ENCODE data around the gene ERC2. TPM values are rescaled to one million over a fixed set of nuclear protein-coding genes. Genes with fewer than 3 reads are reported as not detected.
"Not testable (repeated sequence)": the region's sequence is repeated elsewhere in the genome, so short reads cannot be mapped to it uniquely, and the experiment has no call there.

Gene ERC2
- total RNA-seq, 1 experiment from 2014 or later, result 0.90 TPM

GRCh38 chr3:56019490-56020146 is 448.6 kb downstream of the ERC2 start:
- POLR2A ChIA-PET (ENCODE audit: low non-redundant PET), result no interaction called here
- H3K27ac ChIP-seq (ENCODE audit: low read depth, low read length, poor library complexity, severe bottlenecking), result no peak overlapping the region
- H3K27me3 ChIP-seq (replicated peaks; ENCODE audit: insufficient read depth, low read depth, low read length, poor library complexity), result no peaks in the 10 kb centered on the region

GRCh38 chr3:56015374-56015773 is 452.9 kb downstream of the ERC2 start:
- H3K36me3 ChIP-seq (ENCODE audit: insufficient read depth, low read length, poor library complexity, severe bottlenecking); H3K27me3 ChIP-seq (replicated peaks; ENCODE audit: insufficient read depth, low read depth, low read length, poor library complexity); H3K4me3 ChIP-seq (ENCODE audit: low read depth, low read length, poor library complexity, severe bottlenecking); CTCF ChIA-PET; H3K4me1 ChIP-seq (ENCODE audit: insufficient read depth, low read length, poor library complexity, severe bottlenecking); H3K27ac ChIP-seq (ENCODE audit: low read depth, low read length, poor library complexity, severe bottlenecking); BruUV-seq (replicated peaks); POLR2A ChIA-PET (ENCODE audit: low non-redundant PET); DNase-seq (ENCODE audit: low spot score); H3K9me3 ChIP-seq (ENCODE audit: low read depth, low read length, poor library complexity, severe bottlenecking); intact Hi-C loops (cut with micrococcal nuclease; ENCODE audit: unreplicated experiment): not testable (repeated sequence)

More at GRCh38 chr3:56019490-56020146, 448.6 kb downstream of the ERC2 start:
- H3K9me3 ChIP-seq (ENCODE audit: low read depth, low read length, poor library complexity, severe bottlenecking), result no peaks in the 10 kb centered on the region
- H3K36me3 ChIP-seq (ENCODE audit: insufficient read depth, low read length, poor library complexity, severe bottlenecking), result no peaks in the 10 kb centered on the region
- peaks cover 17% of the 10 kb centered on the region for H3K4me1 ChIP-seq (ENCODE audit: insufficient read depth, low read length, poor library complexity, severe bottlenecking)
- DNase-seq (ENCODE audit: low spot score), result no peak
- no TSS peak for BruUV-seq (replicated peaks)
- TF ChIP-seq CTCF (conservative IDR thresholded peaks at IDR 0.05; ENCODE audit: low read depth, low read length) (no peak), EZH2 (IDR thresholded peaks at IDR 0.05; ENCODE audit: borderline replicate concordance, low read depth, low read length, poor library complexity, severe bottlenecking) (no peak)
- intact Hi-C loops (cut with micrococcal nuclease; ENCODE audit: unreplicated experiment), result no loop called here
- no peak overlapping the region for H3K4me3 ChIP-seq (ENCODE audit: low read depth, low read length, poor library complexity, severe bottlenecking)
- CTCF ChIA-PET, result no interaction called here

DNA sequence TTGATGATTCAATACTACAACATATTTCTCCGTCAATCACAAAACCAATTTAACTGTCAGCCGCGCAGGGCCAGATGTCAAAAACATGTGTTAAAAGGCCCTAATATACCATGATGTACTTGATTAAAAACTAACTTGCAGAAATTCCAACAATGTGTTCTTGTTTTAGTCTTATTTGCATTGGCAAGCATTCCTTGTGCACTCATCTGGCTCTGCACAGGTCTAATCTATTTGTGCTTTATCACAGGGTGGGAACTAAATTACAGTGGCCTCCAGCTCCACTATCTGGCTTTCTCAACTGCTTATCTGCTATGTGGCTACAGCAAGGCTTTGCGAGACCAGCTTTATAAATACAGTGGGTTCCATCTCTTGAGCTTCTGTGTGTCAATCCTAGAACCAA is 455.5 kb downstream of the ERC2 start:
- CTCF ChIA-PET, result no interaction called here
- no TSS peak for BruUV-seq (replicated peaks)

More for the DNA sequence above, 455.5 kb downstream of the ERC2 start:
- Histone ChIP-seq H3K4me3 (ENCODE audit: low read depth, low read length, poor library complexity, severe bottlenecking) (no peak overlapping the region), H3K4me1 (ENCODE audit: insufficient read depth, low read length, poor library complexity, severe bottlenecking) (no peaks in the 10 kb centered on the region), H3K9me3 (ENCODE audit: low read depth, low read length, poor library complexity, severe bottlenecking) (no peaks in the 10 kb centered on the region), H3K27ac (ENCODE audit: low read depth, low read length, poor library complexity, severe bottlenecking) (no peak overlapping the region), H3K36me3 (ENCODE audit: insufficient read depth, low read length, poor library complexity, severe bottlenecking) (no peaks in the 10 kb centered on the region), H3K27me3 (replicated peaks; ENCODE audit: insufficient read depth, low read depth, low read length, poor library complexity) (no peaks in the 10 kb centered on the region)
- POLR2A ChIA-PET (ENCODE audit: low non-redundant PET), result no interaction called here
- intact Hi-C loops (cut with micrococcal nuclease; ENCODE audit: unreplicated experiment), result no loop called here
- DNase-seq (ENCODE audit: low spot score), result no peak
- TF ChIP-seq CTCF (conservative IDR thresholded peaks at IDR 0.05; ENCODE audit: low read depth, low read length) (no peak), EZH2 (IDR thresholded peaks at IDR 0.05; ENCODE audit: borderline replicate concordance, low read depth, low read length, poor library complexity, severe bottlenecking) (no peak)

Measured in A673 (cell line).